GM18861 (cell line): ENCODE results near the gene PARK7.

Experiments
- ATAC-seq: cut with Tn5 transposase; IDR thresholded peaks from one replicate; pipeline ENCODE4 v1.9.1; 2021; ENCODE audit not compliant: unreplicated experiment

PARK7 gene

DNA sequence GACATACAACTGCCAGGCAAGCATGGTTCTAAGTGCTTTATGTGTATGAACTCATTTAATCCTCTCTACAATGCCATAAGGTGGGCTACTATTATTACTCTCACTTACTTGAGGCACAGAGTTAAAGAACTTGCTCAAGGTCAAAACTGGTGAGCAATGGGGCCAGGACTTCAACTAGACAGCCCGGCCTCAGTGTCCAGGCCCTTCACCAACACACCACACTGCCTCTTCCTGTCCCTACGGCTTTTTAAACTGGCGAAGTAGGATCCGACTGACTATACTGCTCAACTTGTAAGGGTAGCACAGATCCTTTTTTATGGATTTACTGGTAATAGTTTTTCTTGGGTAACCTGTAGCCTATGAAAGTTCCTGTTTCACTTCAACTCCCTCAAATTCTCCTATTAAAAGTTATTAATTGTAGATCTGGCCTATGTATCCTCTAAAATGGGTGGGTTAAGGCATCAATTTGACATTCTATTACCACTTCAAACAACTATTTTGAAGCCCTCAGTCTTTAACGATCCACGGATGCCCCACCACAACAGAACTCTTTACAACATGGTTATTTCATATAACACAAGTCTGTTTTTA lies 60.3 kb downstream of the PARK7 start:
- no peak for ATAC-seq

DNA sequence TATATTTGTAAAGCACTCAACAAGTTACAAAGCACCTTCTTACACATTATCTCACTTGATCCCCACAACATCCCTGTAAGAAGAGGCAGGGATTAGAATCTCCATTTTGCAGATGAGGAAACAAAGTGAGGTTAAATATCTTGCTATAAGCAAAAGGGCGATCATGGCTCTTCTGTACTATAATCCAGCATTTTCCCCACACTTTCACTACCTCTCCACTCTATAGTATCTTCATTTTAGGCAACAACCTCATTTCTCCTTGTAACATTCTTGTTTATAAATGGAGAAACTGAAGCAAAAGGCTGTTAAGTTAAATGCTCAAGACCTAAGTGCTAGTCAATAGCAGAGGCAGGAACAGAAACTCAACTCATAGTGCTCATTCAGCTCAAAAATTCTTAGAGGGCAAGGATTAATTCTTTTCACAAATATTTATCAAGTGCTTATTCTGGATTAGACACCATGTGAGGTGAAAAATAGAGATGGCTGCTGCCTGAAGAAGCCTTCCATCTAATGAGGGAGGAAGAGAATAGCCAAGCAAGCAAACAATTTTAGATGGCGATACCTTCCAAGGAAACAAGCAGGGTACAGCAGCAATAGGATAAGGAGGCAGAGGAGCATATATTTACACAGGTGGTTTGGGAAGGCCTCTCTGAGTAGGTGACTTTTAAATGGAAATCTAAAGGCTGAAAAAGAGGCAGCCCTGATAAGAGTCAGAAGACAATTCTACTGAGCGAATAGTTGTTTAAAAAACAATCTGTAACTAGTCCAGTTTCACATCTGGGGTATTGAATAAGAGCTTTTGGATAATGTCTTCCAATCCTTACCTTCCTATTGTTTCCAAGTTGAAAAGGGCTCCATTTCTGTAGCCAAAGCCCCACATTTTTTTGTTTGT lies 61.1 kb downstream of the PARK7 start:
- ATAC-seq = no peak

DNA sequence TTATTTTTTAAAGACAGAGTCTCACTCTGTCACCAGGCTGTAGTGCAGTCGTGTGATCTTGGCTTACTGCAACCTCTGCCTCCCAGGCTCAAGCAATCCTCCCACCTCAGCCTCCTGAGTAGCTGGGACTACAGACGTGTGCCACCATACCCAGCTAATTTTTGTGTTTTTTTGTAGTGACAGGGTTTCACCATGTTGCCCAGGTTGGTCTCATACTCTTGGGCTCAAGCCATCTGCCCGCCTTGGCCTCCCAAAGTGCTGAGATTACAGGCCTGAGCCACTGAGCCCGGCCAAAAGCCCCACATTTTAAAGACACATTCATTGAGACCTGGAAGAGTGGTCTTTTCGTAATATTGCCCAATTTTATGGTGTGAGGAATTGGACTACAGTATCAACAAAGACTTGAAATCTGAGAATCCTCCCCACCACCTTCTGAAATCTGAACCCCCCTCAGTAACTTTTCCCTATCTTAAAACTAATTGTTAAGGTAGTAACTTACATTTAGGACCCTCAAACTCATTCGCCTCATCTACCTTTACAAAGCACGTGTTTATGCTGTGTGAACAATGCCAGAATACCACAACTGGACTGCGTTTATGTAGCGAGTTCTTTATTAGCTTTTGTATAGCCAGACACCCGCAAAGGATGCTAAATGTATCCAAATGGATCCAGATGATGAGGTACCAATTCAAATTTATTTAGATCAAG lies 61.9 kb downstream of the PARK7 start:
- no peak for ATAC-seq

DNA sequence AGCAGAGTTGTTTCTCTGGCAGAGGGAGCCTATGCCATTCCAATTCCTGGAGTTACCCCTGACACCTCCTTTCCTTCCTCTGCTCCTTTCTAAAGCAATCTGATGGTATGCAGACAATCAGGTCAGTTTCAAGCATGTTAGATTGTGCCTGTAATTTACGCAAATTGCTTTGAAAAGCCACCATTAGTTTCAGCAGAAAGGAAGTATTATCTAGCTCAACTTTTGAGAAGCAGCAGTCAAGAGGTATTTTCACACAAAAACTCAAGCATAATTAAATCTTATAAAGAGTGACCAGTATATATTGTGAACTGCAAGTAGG lies 62.4 kb downstream of the PARK7 start:
- no peak for ATAC-seq

DNA sequence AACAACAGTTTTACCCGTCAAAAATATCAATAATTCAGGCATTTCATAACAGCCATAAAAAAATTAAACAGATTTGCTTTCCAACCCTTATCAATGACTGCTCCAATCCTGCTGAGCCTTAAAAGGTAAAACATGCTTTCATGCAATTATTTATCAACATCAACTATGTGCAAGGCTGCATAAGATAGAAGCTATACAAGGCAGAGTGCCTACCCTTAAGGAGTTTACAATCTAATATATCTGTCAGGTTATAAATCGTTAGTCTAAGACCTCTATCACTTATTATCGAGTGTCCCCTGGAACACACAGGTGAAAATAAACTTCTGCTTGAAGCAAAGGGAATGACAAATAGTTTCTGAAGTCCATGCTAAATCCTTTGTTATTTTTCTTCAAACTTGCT lies 62.8 kb downstream of the PARK7 start:
- no peak for ATAC-seq

DNA sequence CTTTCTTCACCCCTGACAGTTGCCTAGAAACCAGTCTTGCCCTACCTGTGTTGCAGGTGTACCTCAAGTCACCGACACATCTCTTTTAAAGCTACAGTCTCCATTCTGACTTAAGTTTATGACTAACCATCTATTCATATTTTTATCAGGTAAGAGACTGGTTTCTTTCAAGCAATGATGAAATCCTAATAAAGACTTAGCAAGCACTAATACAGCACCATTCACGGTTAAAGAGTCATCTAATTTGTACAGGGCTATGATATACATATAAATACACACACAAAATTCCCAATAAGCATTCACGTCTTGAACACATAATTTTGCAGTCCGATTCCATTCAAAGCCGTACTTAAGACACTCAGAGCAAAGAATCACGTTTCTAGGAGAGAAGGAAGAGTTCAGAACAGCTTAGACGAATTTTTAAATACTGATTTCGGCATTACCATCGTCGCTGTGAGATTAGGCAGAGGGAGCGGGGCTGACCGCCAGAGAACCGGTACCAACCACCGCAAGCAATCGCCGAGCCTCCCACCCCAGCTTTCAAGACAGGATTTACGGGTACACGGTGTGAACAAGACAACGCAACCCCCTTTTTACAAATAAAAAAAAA lies 63.7 kb downstream of the PARK7 start:
- ATAC-seq = no peak

DNA sequence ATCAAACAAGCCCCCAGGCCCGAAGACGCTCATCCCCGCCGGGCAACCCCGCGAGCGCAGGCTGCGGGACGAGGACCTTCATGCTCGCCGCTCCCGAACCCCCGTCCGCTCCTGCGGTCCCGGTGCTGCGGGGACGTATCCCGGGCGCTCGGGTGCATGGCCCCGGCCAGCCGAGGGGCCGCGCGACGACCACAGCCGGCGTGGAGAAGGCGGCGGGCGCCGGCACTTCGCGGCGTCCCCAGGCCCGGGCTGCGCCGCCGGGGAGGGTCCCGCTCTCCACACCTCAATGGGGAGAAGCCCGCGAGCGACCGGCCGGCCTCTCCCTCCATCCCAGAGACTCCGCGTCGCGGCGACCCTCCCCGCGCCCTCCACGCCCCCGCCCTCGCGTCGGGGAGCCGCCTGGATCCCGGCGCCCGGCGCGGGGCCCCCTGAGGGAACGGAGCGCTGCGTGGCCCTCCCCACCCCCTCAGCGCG lies 64.2 kb downstream of the PARK7 start:
- ATAC-seq = peak; percentile 9

DNA sequence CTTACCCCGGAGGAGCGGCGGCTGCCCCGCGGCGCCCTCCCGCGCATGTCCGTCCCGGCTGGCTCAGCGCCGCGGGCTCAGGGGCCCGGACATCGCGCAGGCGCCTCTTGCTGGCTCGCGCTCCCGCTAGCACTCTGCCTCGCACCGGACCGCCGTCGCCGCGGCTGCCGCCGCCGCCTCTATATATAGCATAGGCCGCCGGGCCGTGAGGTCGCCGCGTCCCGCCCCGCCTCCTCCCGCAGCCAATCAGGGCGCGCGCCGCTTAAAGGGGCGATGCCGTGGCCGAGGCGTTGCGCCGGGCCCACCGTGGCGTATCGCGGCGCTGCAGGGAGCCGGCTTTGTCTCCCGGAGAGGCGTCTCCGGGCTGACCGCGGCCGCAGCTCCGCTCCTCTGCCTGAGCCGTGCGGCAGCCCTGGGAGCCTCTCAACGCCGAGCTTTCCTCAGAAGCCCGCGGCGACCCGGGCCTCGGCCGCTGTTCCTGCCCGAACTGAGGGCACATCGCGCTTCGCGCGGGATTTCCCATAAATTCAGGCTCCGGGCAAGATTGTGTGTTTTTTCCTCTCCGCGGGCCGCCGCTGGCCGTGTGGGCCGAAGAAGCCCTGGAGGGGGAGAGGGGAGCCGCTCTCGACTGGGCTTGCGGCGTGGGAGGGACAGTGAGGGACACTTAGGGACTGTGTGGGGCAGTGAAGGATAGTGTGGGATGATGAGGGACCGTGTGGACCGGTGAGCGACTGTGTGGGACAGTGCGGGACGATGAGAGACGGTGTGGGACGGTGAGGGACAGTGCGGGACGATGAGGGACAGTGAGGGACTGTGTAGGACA lies 64.9 kb downstream of the PARK7 start, which contains the start of gene ERRFI1:
ERRFI1 (minus strand) TSS at position 157 of the 823 bp plus-strand sequence. CDS start 10,690 bp downstream, outside the sequence.
- peak; percentile 63 for ATAC-seq

DNA sequence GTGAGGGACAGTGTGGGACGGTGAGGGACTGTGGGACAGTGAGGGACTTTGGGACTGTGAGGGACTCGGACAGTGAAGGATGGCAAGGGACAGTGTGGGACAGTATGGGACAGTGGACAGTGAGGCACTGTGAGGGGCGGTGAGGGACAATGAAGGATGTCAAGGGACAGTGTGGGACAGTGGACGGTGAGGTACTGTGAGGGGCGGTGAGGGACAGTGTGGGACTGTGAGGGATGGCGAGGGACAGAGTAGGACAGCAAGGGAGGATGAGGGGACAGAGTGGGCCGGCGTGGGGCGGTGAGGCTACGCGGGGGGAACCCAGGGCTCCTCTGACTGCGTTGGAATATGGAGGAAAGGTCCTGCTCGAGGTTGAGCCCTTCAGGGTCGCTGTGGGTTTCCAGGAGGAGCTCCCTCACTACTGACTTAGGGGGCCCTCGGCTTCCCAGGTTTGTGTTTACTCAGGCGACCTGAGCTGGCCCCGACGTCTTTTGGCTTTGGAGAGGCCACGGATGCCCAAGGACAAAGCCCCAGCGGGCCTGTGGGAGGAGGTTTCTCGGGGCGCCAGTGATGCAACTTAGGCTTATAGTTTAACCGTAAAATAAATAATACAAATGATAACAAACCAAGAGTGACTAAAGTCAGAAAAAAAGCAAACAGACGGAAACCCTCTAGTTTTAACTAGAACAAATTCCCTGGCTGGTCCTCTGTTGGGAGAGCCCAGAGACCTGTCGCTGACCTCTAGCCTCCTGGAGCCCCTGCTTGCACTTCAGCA lies 65.7 kb downstream of the PARK7 start:
- ATAC-seq = no peak

DNA sequence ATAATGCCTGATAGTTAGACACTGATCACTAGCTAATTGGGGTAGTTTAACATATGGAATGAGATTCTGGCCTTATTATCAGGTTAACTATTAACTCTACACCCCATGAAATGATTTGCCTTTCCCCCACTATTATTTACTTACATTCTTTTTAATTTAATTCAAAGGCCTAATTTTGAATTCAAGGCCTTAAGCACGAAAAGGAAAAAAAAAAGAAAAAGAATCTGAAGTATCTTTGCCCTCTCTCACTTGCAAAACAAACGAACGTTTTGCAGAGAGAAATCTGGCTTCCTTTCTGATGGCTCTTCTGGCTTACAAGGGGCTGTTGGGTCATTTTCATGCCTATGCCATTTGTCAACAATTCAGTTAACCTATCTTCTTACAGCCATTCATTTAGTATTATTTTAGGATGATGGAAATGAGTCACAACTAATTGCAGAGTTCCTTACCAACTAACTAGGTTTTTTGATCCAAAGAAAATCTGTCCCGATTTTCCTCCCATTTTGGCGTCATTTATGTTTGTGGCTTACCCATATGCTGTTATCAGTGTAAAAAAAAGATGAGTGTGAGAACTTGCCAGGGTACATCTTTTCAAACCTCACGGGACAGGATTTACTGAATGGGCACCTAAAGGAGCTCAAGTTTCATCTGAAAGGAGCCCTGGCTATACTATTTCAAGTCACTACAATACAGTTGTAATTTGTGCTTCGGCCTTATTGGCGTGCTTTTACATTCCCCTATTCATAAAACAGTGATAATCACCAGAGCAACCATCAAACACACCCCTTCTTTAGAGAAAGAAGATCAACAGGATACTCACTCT lies 66.4 kb downstream of the PARK7 start:
- ATAC-seq = no peak

DNA sequence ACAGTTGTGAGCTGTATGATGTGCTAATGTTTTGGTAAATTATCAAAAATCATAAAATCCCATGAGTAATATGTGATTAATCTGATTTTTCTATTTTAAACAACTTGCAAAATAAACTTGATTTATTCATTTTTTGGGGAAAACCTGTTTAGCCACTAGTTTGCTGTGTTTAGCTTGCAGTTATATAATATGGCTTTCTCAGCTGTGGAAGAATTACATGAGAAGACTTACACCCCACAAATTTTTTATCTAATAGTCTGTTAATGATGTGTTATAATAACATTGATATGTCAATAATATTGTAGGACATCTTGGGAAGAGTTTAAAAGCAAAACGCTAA lies 67.0 kb downstream of the PARK7 start:
- no peak for ATAC-seq

DNA sequence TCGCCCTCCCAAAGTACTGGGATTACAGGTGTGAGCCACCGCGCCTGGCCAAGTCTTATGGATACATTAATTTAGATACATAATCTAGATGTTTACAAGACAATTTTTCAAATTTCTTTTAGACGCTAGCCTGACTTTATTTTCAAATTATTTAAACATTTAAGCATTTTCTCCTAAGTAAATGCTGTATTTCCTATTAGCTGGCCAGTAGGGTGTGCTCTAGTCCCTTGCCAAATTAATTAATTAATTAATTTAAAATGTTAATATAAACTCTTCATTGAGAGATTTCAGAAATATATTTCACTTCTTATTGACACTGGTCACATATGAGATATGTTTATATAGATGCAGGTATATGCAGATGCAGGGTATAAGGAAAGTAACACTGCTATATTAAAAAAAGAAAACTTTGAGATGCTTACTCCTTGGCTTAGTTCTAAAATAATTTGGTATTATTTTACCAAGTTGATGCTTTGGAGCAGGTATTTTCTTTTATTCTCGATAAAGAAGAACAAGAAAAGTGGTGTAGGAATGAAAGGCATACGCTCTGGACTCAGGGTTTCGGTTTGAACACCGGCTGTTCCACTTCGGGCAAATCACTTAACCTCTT lies 69.8 kb downstream of the PARK7 start:
- no peak for ATAC-seq

DNA sequence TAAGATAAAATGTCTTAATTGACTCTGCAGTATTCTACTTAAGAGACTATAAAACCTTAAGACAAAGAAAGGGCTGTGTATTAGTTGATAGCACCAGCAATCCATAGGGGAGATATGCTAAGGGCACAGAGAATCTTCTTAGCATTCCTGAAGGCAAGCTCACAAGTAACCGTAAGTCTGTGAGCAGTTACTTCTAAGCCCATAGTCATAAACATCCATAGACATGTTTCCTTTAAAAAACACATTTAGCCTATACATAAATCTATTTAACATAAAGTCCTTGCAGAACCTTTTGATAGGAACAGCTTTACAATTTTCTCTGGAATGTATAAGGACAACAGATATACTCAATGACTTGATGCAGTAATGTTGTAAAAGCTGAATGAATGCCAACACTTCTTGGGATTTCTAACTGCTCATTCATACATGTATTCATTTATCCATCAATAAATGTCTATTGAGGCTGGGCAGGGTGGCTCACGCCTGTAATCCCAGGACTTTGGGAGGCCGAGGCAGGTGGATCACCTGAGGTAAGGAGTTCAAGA lies 70.9 kb downstream of the PARK7 start:
- ATAC-seq = no peak

DNA sequence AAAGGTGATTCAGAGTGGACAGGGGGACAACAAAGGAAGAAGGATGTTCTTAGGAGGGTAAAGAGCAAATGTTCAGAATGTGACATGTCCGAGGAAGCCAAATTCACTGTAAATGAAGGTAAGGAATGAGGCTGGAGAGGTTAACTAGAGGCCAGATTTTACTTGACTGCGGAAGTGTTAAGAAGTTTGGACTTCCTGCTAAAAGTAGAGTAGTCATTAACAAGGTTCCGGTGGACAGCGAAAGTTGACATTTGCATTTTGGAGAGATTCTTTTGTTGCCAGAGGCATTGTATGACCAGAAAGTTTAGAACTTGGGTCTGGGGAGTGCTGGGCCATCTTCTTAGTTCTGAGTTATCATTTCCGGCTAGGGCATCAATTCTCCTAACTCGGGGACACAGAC lies 71.8 kb downstream of the PARK7 start:
- ATAC-seq = no peak
